Measurements from ENCODE around the gene ANGPTL4. TPM values are rescaled to one million over a fixed set of nuclear protein-coding genes. Genes with fewer than 3 reads are reported as not detected.

The ANGPTL4 gene
- total and polyA plus RNA-seq, 2 of the 13 experiments (the other 11 are each of a cell fraction or from before 2014, with no cell fraction given) = 0.80 to 21.7 TPM

- TF ChIP-seq, protein P1, sequence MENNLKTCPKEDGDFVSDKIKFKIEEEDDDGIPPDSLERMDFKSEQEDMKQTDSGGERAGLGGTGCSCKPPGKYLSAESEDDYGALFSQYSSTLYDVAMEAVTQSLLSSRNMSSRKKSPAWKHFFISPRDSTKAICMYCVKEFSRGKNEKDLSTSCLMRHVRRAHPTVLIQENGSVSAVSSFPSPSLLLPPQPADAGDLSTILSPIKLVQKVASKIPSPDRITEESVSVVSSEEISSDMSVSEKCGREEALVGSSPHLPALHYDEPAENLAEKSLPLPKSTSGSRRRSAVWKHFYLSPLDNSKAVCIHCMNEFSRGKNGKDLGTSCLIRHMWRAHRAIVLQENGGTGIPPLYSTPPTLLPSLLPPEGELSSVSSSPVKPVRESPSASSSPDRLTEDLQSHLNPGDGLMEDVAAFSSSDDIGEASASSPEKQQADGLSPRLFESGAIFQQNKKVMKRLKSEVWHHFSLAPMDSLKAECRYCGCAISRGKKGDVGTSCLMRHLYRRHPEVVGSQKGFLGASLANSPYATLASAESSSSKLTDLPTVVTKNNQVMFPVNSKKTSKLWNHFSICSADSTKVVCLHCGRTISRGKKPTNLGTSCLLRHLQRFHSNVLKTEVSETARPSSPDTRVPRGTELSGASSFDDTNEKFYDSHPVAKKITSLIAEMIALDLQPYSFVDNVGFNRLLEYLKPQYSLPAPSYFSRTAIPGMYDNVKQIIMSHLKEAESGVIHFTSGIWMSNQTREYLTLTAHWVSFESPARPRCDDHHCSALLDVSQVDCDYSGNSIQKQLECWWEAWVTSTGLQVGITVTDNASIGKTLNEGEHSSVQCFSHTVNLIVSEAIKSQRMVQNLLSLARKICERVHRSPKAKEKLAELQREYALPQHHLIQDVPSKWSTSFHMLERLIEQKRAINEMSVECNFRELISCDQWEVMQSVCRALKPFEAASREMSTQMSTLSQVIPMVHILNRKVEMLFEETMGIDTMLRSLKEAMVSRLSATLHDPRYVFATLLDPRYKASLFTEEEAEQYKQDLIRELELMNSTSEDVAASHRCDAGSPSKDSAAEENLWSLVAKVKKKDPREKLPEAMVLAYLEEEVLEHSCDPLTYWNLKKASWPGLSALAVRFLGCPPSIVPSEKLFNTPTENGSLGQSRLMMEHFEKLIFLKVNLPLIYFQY (CRISPR knock-in tag; IDR thresholded peaks at IDR 0.05; ENCODE audit: borderline replicate concordance) = peak; percentile 52; the same call in 1 of the 2 replicates
- TF ChIP-seq ZNF430 (CRISPR knock-in tag; IDR thresholded peaks at IDR 0.05) = no peak
- TF ChIP-seq ZNF816 (CRISPR knock-in tag; IDR thresholded peaks at IDR 0.05; ENCODE audit: borderline replicate concordance) = peak; percentile 85; the same call in 1 of the 2 replicates
- TF ChIP-seq ZNF841 (CRISPR knock-in tag; IDR thresholded peaks at IDR 0.05; ENCODE audit: borderline replicate concordance) = no peak
- no peak for TF ChIP-seq NFYB (CRISPR knock-in tag; IDR thresholded peaks at IDR 0.05)
- no peak for TF ChIP-seq E2F2 (CRISPR knock-in tag; IDR thresholded peaks at IDR 0.05; ENCODE audit: borderline replicate concordance)
- no peak for TF ChIP-seq PRPF4 (IDR thresholded peaks at IDR 0.05; ENCODE audit: low read depth, low read length, poor library complexity, severe bottlenecking)
- peak; percentile 71; the same call in 1 of the 2 replicates for TF ChIP-seq GATA4 (IDR thresholded peaks at IDR 0.05; ENCODE audit: borderline replicate concordance, low read depth)
- no peak for TF ChIP-seq TCF7L2 (IDR thresholded peaks at IDR 0.05; ENCODE audit: low read depth, low read length)
- TF ChIP-seq POLR2AphosphoS2 (IDR thresholded peaks at IDR 0.05; ENCODE audit: low read depth, low read length) = no peak
- no peak for TF ChIP-seq GTF3A (CRISPR knock-in tag; conservative IDR thresholded peaks at IDR 0.05)
- no peak for TF ChIP-seq SP1 (IDR thresholded peaks at IDR 0.05)
- 0 out of 2 replicates have a peak, but pooled peaks have one; percentile 30 for TF ChIP-seq SP1 (CRISPR knock-in tag; IDR thresholded peaks at IDR 0.05)
- TF ChIP-seq, protein P2, sequence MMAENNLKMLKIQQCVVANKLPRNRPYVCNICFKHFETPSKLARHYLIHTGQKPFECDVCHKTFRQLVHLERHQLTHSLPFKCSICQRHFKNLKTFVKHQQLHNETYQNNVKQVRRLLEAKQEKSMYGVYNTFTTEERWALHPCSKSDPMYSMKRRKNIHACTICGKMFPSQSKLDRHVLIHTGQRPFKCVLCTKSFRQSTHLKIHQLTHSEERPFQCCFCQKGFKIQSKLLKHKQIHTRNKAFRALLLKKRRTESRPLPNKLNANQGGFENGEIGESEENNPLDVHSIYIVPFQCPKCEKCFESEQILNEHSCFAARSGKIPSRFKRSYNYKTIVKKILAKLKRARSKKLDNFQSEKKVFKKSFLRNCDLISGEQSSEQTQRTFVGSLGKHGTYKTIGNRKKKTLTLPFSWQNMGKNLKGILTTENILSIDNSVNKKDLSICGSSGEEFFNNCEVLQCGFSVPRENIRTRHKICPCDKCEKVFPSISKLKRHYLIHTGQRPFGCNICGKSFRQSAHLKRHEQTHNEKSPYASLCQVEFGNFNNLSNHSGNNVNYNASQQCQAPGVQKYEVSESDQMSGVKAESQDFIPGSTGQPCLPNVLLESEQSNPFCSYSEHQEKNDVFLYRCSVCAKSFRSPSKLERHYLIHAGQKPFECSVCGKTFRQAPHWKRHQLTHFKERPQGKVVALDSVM (CRISPR knock-in tag; IDR thresholded peaks at IDR 0.05) = peak; percentile 97
- peak; percentile 51; the same call in 1 of the 2 replicates for TF ChIP-seq CBX5 (CRISPR knock-in tag; IDR thresholded peaks at IDR 0.05; ENCODE audit: borderline replicate concordance)
- TF ChIP-seq KMT2A (CRISPR knock-in tag; IDR thresholded peaks at IDR 0.05) = no peak; the same call in 1 of the 2 replicates
These were observed 10.2 kb downstream of the ANGPTL4 start (continued) for GRCh38 chr19:8373867-8374813.
